Neural progenitor cell (in vitro differentiated cells): ENCODE results near the gene HSF2BP. TPM values are rescaled to one million over a fixed set of nuclear protein-coding genes. Genes with fewer than 3 reads are reported as not detected.
"Not testable (repeated sequence)": the region's sequence is repeated elsewhere in the genome, so short reads cannot be mapped to it uniquely, and the experiment has no call there.

ENCODE experiments used
- DNase-seq: peaks from one replicate; pipeline ENCODE4 v3.0.0-alpha.2; 2016; ENCODE audit warnings: low spot score
- H2AFZ ChIP-seq: fragments of 200-600 bp; sonication (generic); replicated peaks from 2 replicates; pipeline ENCODE4 v1.6.1; 2016; ENCODE audit warnings: antibody characterized with exemption
- H3F3A ChIP-seq: fragments of 200-600 bp; sonication (generic); 2 replicates; pipeline ENCODE4 v1.6.1; 2016; ENCODE audit warnings: antibody characterized with exemption, low read depth
- H3K27ac ChIP-seq: fragments of 200-600 bp; sonication (generic); 2 replicates; pipeline ENCODE4 v1.5.1; 2016; ENCODE audit warnings: mild to moderate bottlenecking
- H3K27me3 ChIP-seq: fragments of 200-600 bp; sonication (generic); 2 replicates; pipeline ENCODE4 v1.6.1; 2016; ENCODE audit warnings: mild to moderate bottlenecking, moderate library complexity
- H3K36me3 ChIP-seq: fragments of 200-600 bp; sonication (generic); 2 replicates; pipeline ENCODE4 v1.5.1; 2016
- H3K4me1 ChIP-seq: fragments of 200-600 bp; sonication (generic); 2 replicates; pipeline ENCODE4 v1.6.1; 2016; ENCODE audit warnings: mixed run types
- H3K4me2 ChIP-seq: fragments of 200-600 bp; sonication (generic); 2 replicates; pipeline ENCODE4 v1.6.1; 2016
- H3K4me3 ChIP-seq: fragments of 200-600 bp; sonication (generic); 2 replicates; pipeline ENCODE4 v1.5.1; 2016
- H3K79me2 ChIP-seq: fragments of 200-600 bp; sonication (generic); 2 replicates; pipeline ENCODE4 v1.6.1; 2016; ENCODE audit warnings: low read depth
- H3K9ac ChIP-seq: fragments of 200-600 bp; sonication (generic); 2 replicates; pipeline ENCODE4 v1.6.1; 2016
- H3K9me3 ChIP-seq: fragments of 200-600 bp; sonication (generic); 2 replicates; pipeline ENCODE4 v1.5.1; 2016; ENCODE audit warnings: low read depth
- H4K20me1 ChIP-seq: fragments of 200-600 bp; sonication (generic); 2 replicates; pipeline ENCODE4 v1.6.1; 2016; ENCODE audit warnings: low read depth
- H3K27ac Mint-ChIP-seq: 3 replicates; pipeline ENCODE4 v1.8.0; 2021; ENCODE audit warnings: mixed read lengths
- H3K27me3 Mint-ChIP-seq: 2 replicates; pipeline ENCODE4 v1.8.0; 2022; ENCODE audit warnings: low read depth, mild to moderate bottlenecking, inconsistent platforms, moderate library complexity, mixed read lengths; ENCODE audit not compliant: insufficient read depth
- H3K36me3 Mint-ChIP-seq: 3 replicates; pipeline ENCODE4 v1.8.0; 2021; ENCODE audit warnings: mixed read lengths
- H3K4me1 Mint-ChIP-seq: 3 replicates; pipeline ENCODE4 v1.8.0; 2021; ENCODE audit warnings: mixed read lengths
- H3K4me3 Mint-ChIP-seq: 3 replicates; pipeline ENCODE4 v1.8.0; 2021; ENCODE audit warnings: mild to moderate bottlenecking, moderate library complexity, mixed read lengths
- H3K9me3 Mint-ChIP-seq: 3 replicates; pipeline ENCODE4 v1.8.0; 2020; ENCODE audit warnings: mixed read lengths
- EZH2 ChIP-seq: fragments of 200-600 bp; sonication (generic); IDR thresholded peaks from 2 replicates; pipeline ENCODE4 v1.6.1; 2017; ENCODE audit warnings: antibody characterized with exemption, mild to moderate bottlenecking, moderate library complexity
- EZH2phosphoT487 ChIP-seq: fragments of 200-600 bp; sonication (generic); IDR thresholded peaks from 2 replicates; pipeline ENCODE4 v1.6.1; 2017; ENCODE audit warnings: antibody characterized with exemption
- total RNA-seq: library from RNA; depleted of rRNA; stranded (reverse); fragments of >200 nt; gene quantifications from 2 replicates; pipeline ENCODE4 v1.2.3, GENCODE V29; 2015; ENCODE audit warnings: low replicate concordance
- TF ChIP-seq, protein P1 (sequence below): fragments of 200-600 bp; sonication (generic); IDR thresholded peaks from 2 replicates; pipeline ENCODE4 v1.5.1; 2017; ENCODE audit warnings: antibody characterized with exemption, mild to moderate bottlenecking

Gene HSF2BP
- total RNA-seq, 1 donor from 2014 or later: 0.71 TPM

DNA sequence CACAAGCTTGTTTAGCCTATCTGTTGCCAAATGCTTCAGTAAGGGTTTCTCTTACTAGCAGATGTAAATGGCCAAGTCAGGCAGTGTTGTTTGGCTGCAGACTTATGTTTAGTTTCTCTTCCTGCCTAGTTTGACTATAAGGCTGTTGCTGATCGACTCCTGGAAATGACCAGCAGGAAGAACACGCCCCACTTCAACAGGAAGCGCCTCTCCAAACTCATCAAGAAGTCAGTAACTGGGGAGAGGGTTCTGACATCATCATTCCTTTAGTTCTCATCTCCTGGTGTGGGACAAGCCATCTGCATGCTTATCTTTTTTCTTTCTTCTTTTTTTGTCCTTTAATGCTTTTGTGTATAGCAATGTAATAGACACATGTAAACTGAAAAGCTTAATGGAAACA is 25.1 kb upstream of the HSF2BP start:
- TF ChIP-seq, protein P1, sequence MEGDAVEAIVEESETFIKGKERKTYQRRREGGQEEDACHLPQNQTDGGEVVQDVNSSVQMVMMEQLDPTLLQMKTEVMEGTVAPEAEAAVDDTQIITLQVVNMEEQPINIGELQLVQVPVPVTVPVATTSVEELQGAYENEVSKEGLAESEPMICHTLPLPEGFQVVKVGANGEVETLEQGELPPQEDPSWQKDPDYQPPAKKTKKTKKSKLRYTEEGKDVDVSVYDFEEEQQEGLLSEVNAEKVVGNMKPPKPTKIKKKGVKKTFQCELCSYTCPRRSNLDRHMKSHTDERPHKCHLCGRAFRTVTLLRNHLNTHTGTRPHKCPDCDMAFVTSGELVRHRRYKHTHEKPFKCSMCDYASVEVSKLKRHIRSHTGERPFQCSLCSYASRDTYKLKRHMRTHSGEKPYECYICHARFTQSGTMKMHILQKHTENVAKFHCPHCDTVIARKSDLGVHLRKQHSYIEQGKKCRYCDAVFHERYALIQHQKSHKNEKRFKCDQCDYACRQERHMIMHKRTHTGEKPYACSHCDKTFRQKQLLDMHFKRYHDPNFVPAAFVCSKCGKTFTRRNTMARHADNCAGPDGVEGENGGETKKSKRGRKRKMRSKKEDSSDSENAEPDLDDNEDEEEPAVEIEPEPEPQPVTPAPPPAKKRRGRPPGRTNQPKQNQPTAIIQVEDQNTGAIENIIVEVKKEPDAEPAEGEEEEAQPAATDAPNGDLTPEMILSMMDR: no peak
- TF ChIP-seq EZH2phosphoT487: no peak
- no peak for TF ChIP-seq EZH2
- H3K36me3 Mint-ChIP-seq: peaks cover 39% of the 10 kb centered on the region

DNA sequence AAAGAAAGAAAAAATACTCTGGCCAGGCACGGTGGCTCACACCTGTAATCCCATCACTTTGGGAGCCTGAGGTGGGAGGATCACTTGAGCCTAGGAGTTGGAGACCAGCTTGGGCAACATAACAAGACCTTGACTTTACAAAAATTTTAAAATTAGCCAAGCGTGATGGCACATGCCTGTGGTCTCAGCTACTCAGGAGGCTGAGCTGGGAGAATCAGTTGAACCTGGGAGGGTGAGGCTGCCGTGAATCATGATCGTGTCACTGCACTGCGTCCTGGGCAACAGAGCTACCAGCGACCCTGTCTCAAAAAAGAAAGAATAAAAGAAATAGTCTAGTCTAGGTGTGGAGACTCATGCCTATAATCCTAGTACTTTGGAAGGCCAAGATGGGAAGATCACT is 22.4 kb upstream of the HSF2BP start:
- Histone ChIP-seq H3K4me2 (no peak overlapping the region), H3K9ac (no peak overlapping the region), H3K4me1 (no peaks in the 10 kb centered on the region), H2AFZ (no peak overlapping the region), H3K79me2 (peaks cover 23% of the 10 kb centered on the region), H3F3A (no peaks in the 10 kb centered on the region), H3K27me3 (no peaks in the 10 kb centered on the region), H3K9me3 (no peaks in the 10 kb centered on the region), H3K27ac (no peak overlapping the region), H3K4me3 (no peak overlapping the region), H4K20me1 (no peaks in the 10 kb centered on the region), H3K36me3 (no peaks in the 10 kb centered on the region)
- DNase-seq: no peak
- Mint-ChIP-seq H3K27ac (no peak overlapping the region), H3K36me3 (peaks cover 47% of the 10 kb centered on the region), H3K27me3 (no peaks in the 10 kb centered on the region), H3K4me3 (no peak overlapping the region), H3K9me3 (no peaks in the 10 kb centered on the region), H3K4me1 (no peaks in the 10 kb centered on the region)
- no peak for TF ChIP-seq EZH2
- TF ChIP-seq, protein P1: no peak
- TF ChIP-seq EZH2phosphoT487: no peak

More for the DNA sequence above, 25.1 kb upstream of the HSF2BP start:
- H3K4me1 Mint-ChIP-seq: no peaks in the 10 kb centered on the region
- no peak for DNase-seq
- no peaks in the 10 kb centered on the region for H4K20me1 ChIP-seq
- H3K27me3 ChIP-seq: no peaks in the 10 kb centered on the region
- H3K9ac ChIP-seq: no peak overlapping the region
- H3K27ac Mint-ChIP-seq: no peak overlapping the region
- no peaks in the 10 kb centered on the region for H3K27me3 Mint-ChIP-seq
- no peaks in the 10 kb centered on the region for H3K9me3 ChIP-seq
- H2AFZ ChIP-seq: no peak overlapping the region
- no peak overlapping the region for H3K4me3 ChIP-seq
- no peaks in the 10 kb centered on the region for H3K36me3 ChIP-seq
- no peak overlapping the region for H3K27ac ChIP-seq
- no peaks in the 10 kb centered on the region for H3K4me1 ChIP-seq
- no peaks in the 10 kb centered on the region for H3F3A ChIP-seq
- H3K4me2 ChIP-seq: no peak overlapping the region
- H3K79me2 ChIP-seq: peaks cover 9% of the 10 kb centered on the region
- no peak overlapping the region for H3K4me3 Mint-ChIP-seq
- no peaks in the 10 kb centered on the region for H3K9me3 Mint-ChIP-seq

DNA sequence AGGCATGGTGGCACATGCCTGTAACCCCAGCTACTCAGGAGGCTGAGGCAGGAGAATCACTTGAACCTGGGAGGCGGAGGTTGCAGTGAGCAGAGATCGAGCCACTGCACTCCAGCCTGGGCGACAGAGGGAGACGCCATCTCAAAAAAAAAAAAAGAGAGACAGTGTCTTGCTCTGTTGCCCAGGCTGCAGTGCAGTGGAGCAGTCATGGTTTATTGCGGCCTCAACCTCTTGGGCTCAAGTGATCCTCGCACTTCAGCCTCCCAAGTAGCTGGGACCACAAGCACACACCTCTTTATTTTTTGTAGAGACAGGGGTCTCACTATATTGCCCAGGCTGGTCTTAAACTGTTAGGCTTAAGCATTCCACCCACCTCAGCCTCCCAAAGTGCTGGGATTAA is 21.1 kb upstream of the HSF2BP start:
- H3K9me3 ChIP-seq, H3F3A ChIP-seq, H3K4me1 ChIP-seq, H2AFZ ChIP-seq, H3K9ac ChIP-seq, H3K27ac ChIP-seq, H3K4me3 Mint-ChIP-seq, DNase-seq, H3K36me3 ChIP-seq, H3K9me3 Mint-ChIP-seq, H4K20me1 ChIP-seq, H3K4me2 ChIP-seq, H3K27me3 ChIP-seq, H3K27ac Mint-ChIP-seq, H3K4me1 Mint-ChIP-seq, H3K4me3 ChIP-seq, H3K27me3 Mint-ChIP-seq: not testable (repeated sequence)
- H3K36me3 Mint-ChIP-seq: peaks cover 43% of the 10 kb centered on the region
- peaks cover 23% of the 10 kb centered on the region for H3K79me2 ChIP-seq

DNA sequence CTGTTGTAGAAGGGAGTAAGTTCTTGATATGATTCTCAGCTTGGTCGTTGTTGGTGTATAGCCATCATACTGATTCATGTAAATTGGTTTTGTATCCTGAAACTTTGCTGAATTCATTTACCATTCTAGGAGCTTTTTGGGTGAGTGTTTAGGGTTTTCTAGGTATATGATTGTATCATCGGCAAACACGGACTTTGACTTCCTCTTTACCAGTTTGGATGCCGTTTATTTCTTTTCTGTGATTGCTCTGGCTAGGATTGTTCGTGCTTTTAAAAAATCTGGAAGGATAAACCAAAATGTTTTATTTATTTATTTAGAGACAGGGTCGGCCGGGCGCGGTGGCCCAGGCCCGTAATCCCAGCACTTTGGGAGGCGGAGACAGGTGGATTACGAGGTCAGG is 20.7 kb upstream of the HSF2BP start:
- H3K36me3 Mint-ChIP-seq: peaks cover 41% of the 10 kb centered on the region
- Histone ChIP-seq H3K27ac (no peak overlapping the region), H3K9me3 (no peaks in the 10 kb centered on the region)

More for the DNA sequence above, 20.7 kb upstream of the HSF2BP start:
- Mint-ChIP-seq H3K27me3 (no peaks in the 10 kb centered on the region), H3K4me1 (no peaks in the 10 kb centered on the region), H3K4me3 (no peak overlapping the region), H3K27ac (no peak overlapping the region), H3K9me3 (no peaks in the 10 kb centered on the region)
- TF ChIP-seq EZH2: no peak
- H3F3A ChIP-seq: no peaks in the 10 kb centered on the region
- no peaks in the 10 kb centered on the region for H3K36me3 ChIP-seq
- H4K20me1 ChIP-seq: no peaks in the 10 kb centered on the region
- no peaks in the 10 kb centered on the region for H3K27me3 ChIP-seq
- DNase-seq: no peak
- no peak overlapping the region for H3K9ac ChIP-seq
- H3K4me3 ChIP-seq: no peak overlapping the region
- no peaks in the 10 kb centered on the region for H3K4me1 ChIP-seq
- H3K4me2 ChIP-seq: no peak overlapping the region
- H2AFZ ChIP-seq: no peak overlapping the region
- peaks cover 23% of the 10 kb centered on the region for H3K79me2 ChIP-seq
